HFF-Myc (cell line): ENCODE measurements around the gene ATP9A.

Experiments used
- DNase-seq: peaks from one replicate; pipeline ENCODE4 v3.0.0-alpha.2; 2011; ENCODE audit warnings: low read depth; ENCODE audit errors: extremely low read depth
- H3K4me3 ChIP-seq: replicated peaks from 2 replicates; pipeline ENCODE4 v1.5.1; 2011; ENCODE audit warnings: low read depth, mild to moderate bottlenecking, control low read depth, low read length
- TF ChIP-seq, protein P1 (sequence below): IDR thresholded peaks from 2 replicates; pipeline ENCODE4 v1.5.1; 2012; ENCODE audit warnings: mild to moderate bottlenecking, low read depth, low read length, control low read depth; ENCODE audit errors: missing control alignments

Gene ATP9A

DNA sequence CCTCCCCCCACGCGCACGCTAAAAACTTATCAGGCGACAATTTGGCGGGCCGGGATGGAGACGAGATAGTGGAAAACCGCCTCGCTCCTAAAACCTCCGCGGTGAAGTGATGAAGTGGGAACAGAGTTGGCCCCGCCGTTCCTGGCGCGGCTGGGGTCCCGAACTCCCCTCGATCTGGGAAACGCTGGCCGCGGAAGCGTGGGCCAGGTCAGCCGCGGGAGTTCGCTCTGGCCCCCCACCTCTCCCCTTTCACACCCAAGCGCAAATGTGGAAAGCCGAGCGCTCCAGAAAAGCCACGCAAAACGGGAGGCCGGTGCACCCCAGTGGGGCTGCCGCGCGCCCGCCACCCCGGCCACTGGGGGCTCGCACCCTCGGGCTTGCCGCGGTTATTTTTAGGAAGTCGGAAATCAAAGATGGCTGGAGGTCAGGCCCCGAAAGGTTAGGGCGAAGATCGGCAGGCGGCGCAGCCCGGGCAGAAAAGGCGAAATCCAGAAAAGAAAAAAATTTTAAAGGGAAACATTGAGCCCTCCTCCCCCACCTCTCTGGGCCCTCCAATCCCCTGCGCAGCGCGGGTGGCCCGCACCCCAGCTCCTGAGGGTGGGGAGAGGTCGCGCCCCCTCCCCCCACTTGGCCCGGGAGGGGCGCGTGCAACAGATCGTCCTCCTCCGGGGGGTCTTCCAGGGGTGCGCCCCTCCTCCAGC lies 33.1 kb upstream of the ATP9A start:
- H3K4me3 ChIP-seq = peak overlapping the region; percentile 48
- DNase-seq = no peak
- TF ChIP-seq, protein P1, sequence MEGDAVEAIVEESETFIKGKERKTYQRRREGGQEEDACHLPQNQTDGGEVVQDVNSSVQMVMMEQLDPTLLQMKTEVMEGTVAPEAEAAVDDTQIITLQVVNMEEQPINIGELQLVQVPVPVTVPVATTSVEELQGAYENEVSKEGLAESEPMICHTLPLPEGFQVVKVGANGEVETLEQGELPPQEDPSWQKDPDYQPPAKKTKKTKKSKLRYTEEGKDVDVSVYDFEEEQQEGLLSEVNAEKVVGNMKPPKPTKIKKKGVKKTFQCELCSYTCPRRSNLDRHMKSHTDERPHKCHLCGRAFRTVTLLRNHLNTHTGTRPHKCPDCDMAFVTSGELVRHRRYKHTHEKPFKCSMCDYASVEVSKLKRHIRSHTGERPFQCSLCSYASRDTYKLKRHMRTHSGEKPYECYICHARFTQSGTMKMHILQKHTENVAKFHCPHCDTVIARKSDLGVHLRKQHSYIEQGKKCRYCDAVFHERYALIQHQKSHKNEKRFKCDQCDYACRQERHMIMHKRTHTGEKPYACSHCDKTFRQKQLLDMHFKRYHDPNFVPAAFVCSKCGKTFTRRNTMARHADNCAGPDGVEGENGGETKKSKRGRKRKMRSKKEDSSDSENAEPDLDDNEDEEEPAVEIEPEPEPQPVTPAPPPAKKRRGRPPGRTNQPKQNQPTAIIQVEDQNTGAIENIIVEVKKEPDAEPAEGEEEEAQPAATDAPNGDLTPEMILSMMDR = peak; percentile 19

DNA sequence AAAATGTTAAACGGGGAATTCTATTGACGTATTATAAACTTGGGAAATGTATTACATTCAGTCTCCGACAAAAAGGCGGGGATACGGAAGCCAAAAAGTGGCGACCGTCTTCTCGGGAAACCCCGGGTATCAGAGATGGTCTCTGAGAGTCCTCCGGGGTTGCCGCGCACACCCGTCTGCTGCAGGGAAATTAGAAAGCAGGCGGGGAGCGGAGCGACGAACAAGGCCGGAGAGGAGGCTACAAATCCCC lies 32.6 kb upstream of the ATP9A start:
- H3K4me3 ChIP-seq = peak overlapping the region; percentile 48
- TF ChIP-seq, protein P1 = no peak
- no peak for DNase-seq

DNA sequence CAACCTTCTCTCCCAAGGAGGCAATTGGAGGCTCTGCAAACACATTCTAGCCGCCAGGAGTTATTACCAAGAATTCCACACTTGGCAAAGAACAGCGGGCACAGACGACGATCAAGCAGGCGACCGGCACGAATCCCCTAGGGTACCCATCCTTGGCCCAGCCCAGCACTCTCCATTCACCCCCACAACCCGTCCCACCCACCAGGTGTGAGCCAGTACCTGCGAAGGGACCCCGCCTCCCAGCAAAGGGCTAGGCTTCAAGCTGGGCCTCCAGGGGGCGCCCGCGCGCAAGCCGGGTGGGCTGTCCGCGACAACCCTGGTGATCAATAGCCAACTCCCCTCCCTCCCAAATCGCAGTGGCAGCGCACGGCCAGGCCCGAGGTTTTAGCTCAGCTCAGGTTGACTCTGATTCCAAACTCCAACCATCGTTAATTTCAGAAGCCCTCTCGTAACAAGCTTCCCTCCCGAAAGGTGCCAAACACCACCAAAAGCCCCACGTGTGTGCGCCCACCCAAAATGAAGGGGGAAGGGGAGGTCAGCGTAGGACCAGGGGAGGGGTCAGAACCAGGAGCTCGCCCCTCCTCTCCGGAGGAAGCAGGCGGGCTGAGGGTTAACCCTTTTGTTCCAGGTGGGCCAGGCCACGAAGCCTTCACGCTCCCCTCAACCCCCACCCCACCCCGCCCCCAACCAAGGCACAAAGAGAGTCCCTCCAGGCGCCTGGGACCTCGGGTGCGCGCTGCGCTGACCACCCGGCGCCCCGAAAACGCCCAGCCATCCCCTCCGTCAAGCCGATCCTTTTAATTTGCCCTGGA lies 32.1 kb upstream of the ATP9A start:
- H3K4me3 ChIP-seq = peak overlapping the region; percentile 48
- TF ChIP-seq, protein P1 = peak; percentile 96
- no peak for DNase-seq

DNA sequence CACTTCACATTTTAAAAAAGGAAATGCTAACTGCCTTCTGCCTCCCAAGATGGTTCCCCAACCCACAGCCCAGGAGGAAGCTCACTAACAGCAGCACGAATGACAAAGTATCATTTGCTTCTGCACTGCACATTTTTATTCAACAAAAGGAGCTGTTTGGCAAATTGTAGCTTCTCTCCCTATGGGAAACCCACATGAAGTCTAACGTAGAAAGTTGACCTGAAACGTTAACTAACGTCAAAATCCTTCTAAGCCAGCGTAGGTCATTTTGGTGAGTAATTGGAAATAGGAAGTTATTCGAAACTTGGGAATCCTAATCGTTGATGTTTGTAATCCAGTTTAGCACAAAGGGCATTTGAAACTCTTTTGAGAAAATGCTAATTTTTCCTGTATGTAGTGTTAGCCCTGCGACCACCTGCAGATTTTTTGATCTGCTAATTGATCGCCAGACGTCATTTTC lies 31.2 kb upstream of the ATP9A start:
- no peak for DNase-seq
- TF ChIP-seq, protein P1 = no peak
- no peak overlapping the region for H3K4me3 ChIP-seq

DNA sequence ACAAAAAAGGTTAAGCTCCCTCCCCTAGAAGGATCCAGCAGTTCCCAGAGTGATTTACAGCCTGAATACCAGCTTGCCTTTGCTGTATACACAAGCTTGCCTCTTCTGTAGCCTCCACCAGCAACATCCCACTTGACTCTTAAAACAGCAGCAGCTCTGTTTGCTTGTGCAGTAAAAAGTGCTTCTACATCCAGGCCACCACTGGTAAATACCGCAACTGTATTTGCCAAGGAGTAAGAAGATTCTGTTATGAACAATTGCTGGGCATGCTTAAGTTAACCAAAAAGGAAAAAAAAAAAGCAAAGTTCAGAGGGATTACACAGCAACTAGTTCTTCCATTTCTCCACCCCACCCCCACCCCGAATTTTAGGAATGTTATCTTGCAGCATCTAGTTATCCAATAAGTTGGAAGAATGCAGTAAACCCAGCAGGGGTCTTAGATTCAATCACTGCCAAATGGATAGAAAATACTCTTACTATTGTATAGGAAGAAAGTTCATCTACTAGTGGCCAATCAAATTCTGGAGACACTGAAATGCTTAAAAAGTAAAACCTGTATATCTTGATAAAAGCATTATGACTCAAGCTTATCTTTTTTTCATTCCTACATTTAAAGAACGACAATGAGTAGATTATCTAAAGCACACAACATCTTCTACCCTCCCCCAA lies 29.3 kb upstream of the ATP9A start:
- no peak for DNase-seq
- no peak overlapping the region for H3K4me3 ChIP-seq
- TF ChIP-seq, protein P1 = no peak

DNA sequence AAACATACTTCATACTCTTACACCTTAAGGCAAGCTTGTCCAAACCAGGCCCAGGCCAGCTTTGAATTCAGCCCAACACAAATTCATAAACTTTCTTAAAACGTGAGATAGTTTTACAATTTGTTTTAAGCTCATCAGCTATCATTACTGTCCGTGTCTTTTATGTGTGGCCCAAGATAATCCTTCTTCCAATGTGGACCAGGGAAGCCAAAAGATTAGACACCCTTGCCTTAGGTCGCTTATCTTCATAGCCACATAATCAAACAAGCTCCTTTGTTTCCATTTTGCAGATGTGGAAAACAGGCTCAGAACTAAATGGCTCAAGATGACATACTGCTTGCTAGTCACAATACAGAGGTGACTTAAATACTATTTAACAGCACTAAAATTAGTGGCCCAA lies 28.1 kb upstream of the ATP9A start:
- DNase-seq = no peak
- no peak overlapping the region for H3K4me3 ChIP-seq
- TF ChIP-seq, protein P1 = no peak
